Panc1 (cell line): ENCODE results near the gene MRPS9. TPM values are rescaled to one million over a fixed set of nuclear protein-coding genes. Genes with fewer than 3 reads are reported as not detected.

Experiments used
- ATAC-seq: fragments of 200-7000 bp; cut with Tn5 transposase; 2 replicates; pipeline ENCODE4 v1.9.1; 2020; ENCODE audit warnings: mild to moderate bottlenecking, moderate library complexity
- BruUV-seq: library from RNA; stranded (reverse); fragments of 400-500 nt; replicated peaks from 2 replicates; lab custom pipeline; 2021; lab: Mats Ljungman, UMichigan
- CTCF ChIA-PET: fragments of 300-600 bp; sonication (Branson Sonifier 250); formaldehyde crosslinking; loops from one replicate; lab custom pipeline; 2022; ENCODE audit warnings: antibody characterized with exemption; lab: Charles Lee
- POLR2A ChIA-PET: fragments of 300-600 bp; sonication (Branson Sonifier 250); formaldehyde crosslinking; loops from one replicate; lab custom pipeline; 2022; ENCODE audit warnings: antibody characterized with exemption; lab: Charles Lee
- DNase-seq: peaks from one replicate; pipeline ENCODE4 v3.0.0-alpha.2; 2010; ENCODE audit warnings: low read depth, low spot score
- H3K27ac ChIP-seq: 2 replicates; pipeline ENCODE4 v1.5.1; 2011; ENCODE audit warnings: mild to moderate bottlenecking, low read length, inconsistent platforms
- H3K27me3 ChIP-seq: fragments of 200-500 bp; sonication (Bioruptor generic); 2 replicates; pipeline ENCODE4 v1.6.0; 2014; ENCODE audit warnings: low read length, inconsistent platforms; ENCODE audit not compliant: control insufficient read depth, insufficient read depth
- H3K36me3 ChIP-seq: fragments of 200-500 bp; sonication (Bioruptor generic); 2 replicates; pipeline ENCODE4 v1.5.1; 2014; ENCODE audit warnings: inconsistent platforms, mild to moderate bottlenecking, low read length, moderate library complexity; ENCODE audit not compliant: control insufficient read depth, insufficient read depth
- H3K4me1 ChIP-seq: 2 replicates; pipeline ENCODE4 v1.5.1; 2011; ENCODE audit warnings: inconsistent platforms, mild to moderate bottlenecking, low read length, moderate library complexity; ENCODE audit not compliant: control insufficient read depth, insufficient read depth
- H3K4me3 ChIP-seq, 2 experiments: 2 replicates each; pipeline ENCODE4 v1.5.1; 2011 to 2012; ENCODE audit warnings: low read depth in 2 of 2, low read length in 2 of 2, mild to moderate bottlenecking in 2 of 2, inconsistent platforms in 1 of 2, moderate library complexity in 1 of 2
- H3K9me3 ChIP-seq: fragments of 200-500 bp; sonication (Bioruptor generic); 2 replicates; pipeline ENCODE4 v1.5.1; 2014; ENCODE audit warnings: low read depth, mild to moderate bottlenecking, inconsistent platforms, low read length, moderate library complexity; ENCODE audit not compliant: control insufficient read depth, insufficient read depth
- CTCF ChIP-seq: fragments of 450-650 bp; IDR thresholded peaks from 2 replicates; pipeline ENCODE4 v1.5.1; 2017; ENCODE audit warnings: mild to moderate bottlenecking
- POLR2AphosphoS5 ChIP-seq: IDR thresholded peaks from 2 replicates; pipeline ENCODE4 v1.6.1; 2012; ENCODE audit warnings: mild to moderate bottlenecking, low read depth, low read length, moderate library complexity
- REST ChIP-seq, 2 experiments: IDR thresholded peaks; 2 replicates each; pipeline ENCODE4 v1.6.1; 2011 to 2012; ENCODE audit warnings: low read depth in 2 of 2, control low read depth in 1 of 2, low read length in 1 of 2, mild to moderate bottlenecking in 1 of 2, moderate library complexity in 1 of 2; ENCODE audit not compliant: insufficient read depth in 1 of 2
- SIN3A ChIP-seq: IDR thresholded peaks from 2 replicates; pipeline ENCODE4 v1.6.1; 2012; ENCODE audit warnings: low read depth, mild to moderate bottlenecking, low read length, moderate library complexity, borderline replicate concordance; ENCODE audit not compliant: insufficient read depth
- TCF7L2 ChIP-seq: IDR thresholded peaks from 2 replicates; pipeline ENCODE4 v1.6.1; 2011; ENCODE audit warnings: mild to moderate bottlenecking, low read depth, low read length, inconsistent platforms
- in situ Hi-C: cut with HindIII; loops from 2 replicates; pipeline ENCODE4 v1.10.0; 2016; ENCODE audit warnings: low sequenced_read_pairs, low pct_unique_long_range_greater_than_20kb
- intact Hi-C: fragments of 100-400 bp; cut with micrococcal nuclease; formaldehyde crosslinking; loops from one replicate; pipeline ENCODE4 v1.10.0; 2022; ENCODE audit not compliant: unreplicated experiment
- total RNA-seq: library from RNA; stranded (reverse); gene quantifications from one replicate; pipeline ENCODE4 v1.2.1, GENCODE V29; 2021; ENCODE audit not compliant: unreplicated experiment

MRPS9 gene
- total RNA-seq, 1 experiment from 2014 or later = 27.4 TPM

GRCh38 chr2:105112345-105112744 lies 74.5 kb downstream of the MRPS9 start:
- no peaks in the 10 kb centered on the region for H3K36me3 ChIP-seq
- no peak overlapping the region for H3K4me3 ChIP-seq
- DNase-seq = no peak
- no peaks in the 10 kb centered on the region for H3K27me3 ChIP-seq
- no TSS peak for BruUV-seq
- H3K27ac ChIP-seq = no peak overlapping the region
- CTCF ChIA-PET = no interaction called here
- no peak for TF ChIP-seq SIN3A
- no peaks in the 10 kb centered on the region for H3K9me3 ChIP-seq
- ATAC-seq = no peak
- intact Hi-C loops (no loop called here), in situ Hi-C loops (no loop called here)
- no peaks in the 10 kb centered on the region for H3K4me1 ChIP-seq
- POLR2A ChIA-PET = no interaction called here

GRCh38 chr2:105113616-105114291 lies 75.9 kb downstream of the MRPS9 start:
- TF ChIP-seq TCF7L2 (no peak), CTCF (no peak), REST (IDR thresholded peaks at IDR 0.05; ENCODE audit: insufficient read depth in 1 of 2, low read depth in 2 of 2, low read length in 1 of 2) (no peak), POLR2AphosphoS5 (no peak), SIN3A (no peak)
- no peaks in the 10 kb centered on the region for H3K36me3 ChIP-seq
- no TSS peak for BruUV-seq
- ATAC-seq = 0 out of 2 replicates have a peak, but pooled peaks have one; percentile 36
- ChIA-PET POLR2A (interaction anchor here (0.7 kb wide), 1 partner anchor 62 kb away, joined by 3 read pairs; no protein-coding TSS in a partner anchor), CTCF (interaction anchor here (0.6 kb wide), 1 partner anchor 500 kb away, joined by 6 read pairs; no protein-coding TSS in a partner anchor)
- H3K4me1 ChIP-seq = no peaks in the 10 kb centered on the region
- no peak overlapping the region for H3K4me3 ChIP-seq
- no peaks in the 10 kb centered on the region for H3K9me3 ChIP-seq
- no peak overlapping the region for H3K27ac ChIP-seq
- in situ Hi-C loops (no loop called here), intact Hi-C loops (loop anchor here (1.0 to 2.0 kb wide), 2 partner anchors 67 to 122 kb away; no protein-coding TSS in a partner anchor)
- DNase-seq = no peak
- no peaks in the 10 kb centered on the region for H3K27me3 ChIP-seq

- Histone ChIP-seq H3K4me1 (no peaks in the 10 kb centered on the region), H3K36me3 (no peaks in the 10 kb centered on the region), H3K27me3 (no peaks in the 10 kb centered on the region), H3K9me3 (no peaks in the 10 kb centered on the region), H3K27ac (no peak overlapping the region), H3K4me3 (no peak overlapping the region)
- ATAC-seq = no peak
- peak; percentile 25 for DNase-seq
- CTCF ChIA-PET = interaction anchor here (0.6 to 1.7 kb wide), 3 partner anchors 14 to 499 kb away, joined by 3 to 10 read pairs (median 6); no protein-coding TSS in a partner anchor
- in situ Hi-C loops = no loop called here
- POLR2A ChIA-PET = interaction anchor here (0.7 kb wide), 1 partner anchor 61 kb away, joined by 3 read pairs; no protein-coding TSS in a partner anchor
- peak; percentile 68; the same call in 1 of the 2 replicates for TF ChIP-seq CTCF
- TF ChIP-seq POLR2AphosphoS5 = no peak
- no TSS peak for BruUV-seq
- intact Hi-C loops = loop anchor here (1.0 to 2.0 kb wide), 2 partner anchors 66 to 121 kb away; no protein-coding TSS in a partner anchor
Measured at GRCh38 chr2:105114551-105114950, 76.7 kb downstream of the MRPS9 start.
